ENCODE measurements around the gene MPZL2. TPM values are rescaled to one million over a fixed set of nuclear protein-coding genes. Genes with fewer than 3 reads are reported as not detected.

MPZL2 gene
- total RNA-seq, 1 experiment from 2014 or later: 69.9 TPM

GRCh38 chr11:118272001-118272400, 7.9 kb upstream of the MPZL2 start:
- intact Hi-C loops (cut with micrococcal nuclease; ENCODE audit: unreplicated experiment): no loop called here
- H3K27ac Mint-ChIP-seq (ENCODE audit: unreplicated experiment): no peak overlapping the region
- peaks cover 19% of the 10 kb centered on the region for H3K4me1 ChIP-seq
- no peaks in the 10 kb centered on the region for H3K36me3 Mint-ChIP-seq (ENCODE audit: insufficient read depth, unreplicated experiment)
- POLR2A ChIA-PET: no interaction called here
- H3K36me3 ChIP-seq (ENCODE audit: control insufficient read depth, insufficient read depth, low read length): no peaks in the 10 kb centered on the region
- no peak for TF ChIP-seq CTCF (IDR thresholded peaks at IDR 0.05; ENCODE audit: insufficient read depth in 1 of 2, low read depth in 1 of 2, low read length in 1 of 2, severe bottlenecking in 1 of 2, unreplicated experiment in 1 of 2)
- no peaks in the 10 kb centered on the region for H3K27me3 Mint-ChIP-seq (ENCODE audit: insufficient read depth, unreplicated experiment)
- H3K9me3 ChIP-seq: no peaks in the 10 kb centered on the region
- no peaks in the 10 kb centered on the region for H3K27me3 ChIP-seq (replicated peaks; ENCODE audit: control insufficient read depth, insufficient read depth, low read length)
- no peaks in the 10 kb centered on the region for H3K9me3 Mint-ChIP-seq (ENCODE audit: unreplicated experiment)
- BruUV-seq (replicated peaks): no TSS peak
- peaks cover 23% of the 10 kb centered on the region for H3K4me1 Mint-ChIP-seq (ENCODE audit: low read depth, unreplicated experiment)
- H3K4me3 ChIP-seq (ENCODE audit: low read depth, low read length): no peak overlapping the region
- CTCF ChIA-PET: no interaction called here
- no peak overlapping the region for H3K4me3 Mint-ChIP-seq (ENCODE audit: unreplicated experiment)
- DNase-seq: no peak

GRCh38 chr11:118267486-118267885, 3.4 kb upstream of the MPZL2 start:
- Mint-ChIP-seq H3K9me3 (ENCODE audit: unreplicated experiment) (no peaks in the 10 kb centered on the region), H3K27ac (ENCODE audit: unreplicated experiment) (no peak overlapping the region), H3K36me3 (ENCODE audit: insufficient read depth, unreplicated experiment) (peaks cover 11% of the 10 kb centered on the region), H3K27me3 (ENCODE audit: insufficient read depth, unreplicated experiment) (no peaks in the 10 kb centered on the region), H3K4me1 (ENCODE audit: low read depth, unreplicated experiment) (peaks cover 26% of the 10 kb centered on the region), H3K4me3 (ENCODE audit: unreplicated experiment) (no peak overlapping the region)
- Histone ChIP-seq H3K36me3 (ENCODE audit: control insufficient read depth, insufficient read depth, low read length) (peaks cover under 1% of the 10 kb centered on the region; the same call in 1 of the 2 replicates), H3K9me3 (no peaks in the 10 kb centered on the region), H3K4me3 (ENCODE audit: low read depth, low read length) (no peak overlapping the region), H3K4me1 (peaks cover 36% of the 10 kb centered on the region), H3K27me3 (replicated peaks; ENCODE audit: control insufficient read depth, insufficient read depth, low read length) (no peaks in the 10 kb centered on the region)
- BruUV-seq (replicated peaks): no TSS peak
- intact Hi-C loops (cut with micrococcal nuclease; ENCODE audit: unreplicated experiment): no loop called here
- TF ChIP-seq CTCF (IDR thresholded peaks at IDR 0.05; ENCODE audit: insufficient read depth in 1 of 2, low read depth in 1 of 2, low read length in 1 of 2, severe bottlenecking in 1 of 2, unreplicated experiment in 1 of 2): no peak
- ChIA-PET CTCF (no interaction called here), POLR2A (no interaction called here)
- DNase-seq: no peak

- H3K4me3 Mint-ChIP-seq (ENCODE audit: unreplicated experiment): peak overlapping the region; percentile 91
- intact Hi-C loops (cut with micrococcal nuclease; ENCODE audit: unreplicated experiment): loop anchor here (2.0 kb wide), 2 partner anchors 49 to 85 kb away; no protein-coding TSS in a partner anchor
Observed at GRCh38 chr11:118265954-118266353, 1.9 kb upstream of the MPZL2 start.

More at GRCh38 chr11:118265954-118266353, 1.9 kb upstream of the MPZL2 start:
- Mint-ChIP-seq H3K9me3 (ENCODE audit: unreplicated experiment) (no peaks in the 10 kb centered on the region), H3K27ac (ENCODE audit: unreplicated experiment) (no peak overlapping the region), H3K36me3 (ENCODE audit: insufficient read depth, unreplicated experiment) (peaks cover 18% of the 10 kb centered on the region), H3K27me3 (ENCODE audit: insufficient read depth, unreplicated experiment) (no peaks in the 10 kb centered on the region), H3K4me1 (ENCODE audit: low read depth, unreplicated experiment) (peaks cover 15% of the 10 kb centered on the region)
- Histone ChIP-seq H3K36me3 (ENCODE audit: control insufficient read depth, insufficient read depth, low read length) (peaks cover 7% of the 10 kb centered on the region), H3K9me3 (no peaks in the 10 kb centered on the region), H3K4me1 (peaks cover 23% of the 10 kb centered on the region; the same call in 1 of the 2 replicates), H3K4me3 (ENCODE audit: low read depth, low read length) (peak overlapping the region; percentile 83), H3K27me3 (replicated peaks; ENCODE audit: control insufficient read depth, insufficient read depth, low read length) (no peaks in the 10 kb centered on the region)
- no peak for DNase-seq
- TF ChIP-seq CTCF (IDR thresholded peaks at IDR 0.05; ENCODE audit: insufficient read depth in 1 of 2, low read depth in 1 of 2, low read length in 1 of 2, severe bottlenecking in 1 of 2, unreplicated experiment in 1 of 2): no peak
- no TSS peak for BruUV-seq (replicated peaks)
- ChIA-PET POLR2A (no interaction called here), CTCF (interaction anchor here (0.9 to 2.9 kb wide), 3 partner anchors 25 to 67 kb away, joined by 3 to 11 read pairs (median 6); no protein-coding TSS in a partner anchor)
